CD4-positive, alpha-beta T cell treated with Interleukin-6 at 100 ng/mL for 8 hours (primary cell): Measurements from ENCODE around the gene TANGO6.

ENCODE experiments used
- DNase-seq: peaks from one replicate; pipeline ENCODE4 v3.0.0-alpha.2; 2020; ENCODE audit warnings: mixed read lengths, low spot score

The TANGO6 gene

DNA sequence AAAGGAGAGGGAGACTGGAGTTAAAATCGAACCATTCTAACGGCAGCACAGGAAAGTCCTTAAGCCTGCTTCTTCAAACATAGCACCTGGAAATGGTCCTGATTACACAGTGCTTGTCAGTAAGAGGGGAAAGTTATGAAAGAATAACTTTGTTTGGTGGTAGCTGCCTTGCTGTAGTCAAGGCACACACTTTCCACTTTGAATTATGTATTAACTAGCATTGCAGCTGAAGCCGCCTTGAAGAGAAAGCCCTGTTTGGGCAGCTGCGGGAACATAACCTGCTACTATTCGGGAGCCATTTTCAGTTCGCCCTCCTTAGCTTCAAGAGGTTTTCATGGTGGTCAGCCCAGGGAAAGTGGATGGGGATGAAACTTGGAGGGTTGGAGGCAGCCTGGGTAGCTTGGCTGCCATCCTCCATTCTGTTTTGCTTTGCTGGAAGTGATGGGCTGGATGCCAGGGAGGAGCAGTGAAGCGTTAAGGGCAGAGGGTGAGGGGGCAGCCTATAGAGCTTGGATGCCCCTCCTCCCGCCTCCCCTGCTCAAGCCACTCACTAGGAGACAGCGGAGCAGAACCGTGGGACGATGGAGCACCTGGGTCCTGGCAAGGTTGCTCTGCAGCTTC is 256.9 kb downstream of the TANGO6 start:
- DNase-seq = no peak

DNA sequence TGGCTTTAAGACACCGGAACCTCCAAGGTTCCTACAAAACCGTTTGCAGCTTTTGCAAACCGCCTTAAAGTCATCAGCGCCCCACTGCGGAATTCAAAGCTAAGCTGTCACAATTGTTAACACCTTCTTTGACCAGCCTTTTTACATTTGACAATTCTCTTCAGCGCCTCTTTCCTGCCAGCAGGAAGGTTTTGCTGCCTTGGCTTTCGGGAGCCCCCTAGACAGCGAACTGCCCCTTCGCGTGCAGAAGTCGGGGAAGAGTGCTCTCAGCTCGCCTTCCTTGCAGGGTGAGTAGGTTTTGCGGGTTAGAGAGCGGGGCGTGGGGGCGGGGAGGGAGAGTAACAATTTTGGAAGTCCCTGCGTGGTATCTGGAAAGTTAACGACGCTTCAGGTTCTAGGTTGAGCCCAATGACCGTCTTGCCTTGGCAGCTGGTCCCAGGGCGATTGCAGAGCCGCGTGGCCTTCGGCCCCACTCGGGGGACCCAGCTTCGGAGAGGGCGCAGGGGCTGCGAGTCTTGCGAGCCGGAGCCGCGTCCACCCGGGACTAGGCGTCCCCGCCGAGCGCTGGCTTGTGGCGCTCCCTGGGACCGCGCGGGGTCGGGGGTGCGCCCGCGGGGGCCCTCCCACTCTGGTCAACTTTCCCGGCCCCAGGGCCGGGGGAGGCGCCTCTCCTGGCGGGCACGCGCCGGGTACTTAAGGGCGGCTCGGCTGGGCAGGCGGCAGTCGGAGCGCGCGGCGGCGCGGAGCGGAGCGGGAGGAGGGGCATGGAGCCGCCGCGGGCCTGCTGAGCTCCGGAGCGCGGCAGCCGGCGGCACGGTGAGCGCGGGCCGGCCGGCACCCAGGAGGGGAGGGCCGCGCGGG is 262.4 kb downstream of the TANGO6 start, which contains the start of gene HAS3:
TSS of gene HAS3 (plus strand) at position 153 of the 861 bp plus-strand sequence. CDS start 3,743 bp downstream, outside the sequence.
- DNase-seq = no peak

DNA sequence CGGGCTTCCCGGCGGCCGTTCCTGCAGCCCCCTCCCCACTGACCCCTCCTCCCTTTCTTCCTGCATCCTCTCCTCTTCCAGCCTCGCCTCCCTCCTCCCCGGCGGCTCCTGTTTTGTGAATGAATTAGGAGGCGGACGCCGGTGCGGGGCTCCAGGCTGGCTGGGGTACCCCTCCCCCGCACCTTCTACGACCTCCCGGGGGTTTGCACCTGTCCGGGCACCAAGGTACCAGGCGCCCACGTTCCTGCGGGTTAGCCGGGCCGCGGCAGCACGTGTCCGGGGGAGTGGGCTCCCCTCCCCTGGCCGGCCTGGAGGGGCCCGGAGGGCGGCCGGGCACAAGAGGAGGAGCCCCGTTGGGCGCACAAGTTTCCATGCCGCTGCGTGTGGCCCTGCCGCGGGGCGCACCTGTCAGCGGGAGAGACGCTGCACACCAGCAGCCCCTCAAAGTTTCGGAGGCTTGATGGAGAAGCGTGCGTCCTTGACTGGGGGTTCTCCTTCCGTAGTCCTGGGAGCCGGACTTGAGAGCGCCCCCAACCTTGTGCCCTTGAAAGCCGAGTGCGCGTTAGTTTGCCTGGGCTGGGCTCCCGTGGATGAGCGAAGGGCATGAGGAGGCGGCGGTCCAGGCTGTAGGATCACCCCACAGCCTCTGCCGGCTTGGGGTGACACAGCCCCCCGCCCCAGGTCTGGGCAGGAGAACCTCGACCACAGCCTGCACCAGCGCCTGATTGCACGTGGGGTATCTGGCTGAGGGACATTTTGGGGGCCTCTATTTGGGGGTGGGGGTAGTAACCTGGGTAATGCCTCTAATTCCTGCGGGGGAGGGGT is 263.4 kb downstream of the TANGO6 start:
- DNase-seq = no peak

DNA sequence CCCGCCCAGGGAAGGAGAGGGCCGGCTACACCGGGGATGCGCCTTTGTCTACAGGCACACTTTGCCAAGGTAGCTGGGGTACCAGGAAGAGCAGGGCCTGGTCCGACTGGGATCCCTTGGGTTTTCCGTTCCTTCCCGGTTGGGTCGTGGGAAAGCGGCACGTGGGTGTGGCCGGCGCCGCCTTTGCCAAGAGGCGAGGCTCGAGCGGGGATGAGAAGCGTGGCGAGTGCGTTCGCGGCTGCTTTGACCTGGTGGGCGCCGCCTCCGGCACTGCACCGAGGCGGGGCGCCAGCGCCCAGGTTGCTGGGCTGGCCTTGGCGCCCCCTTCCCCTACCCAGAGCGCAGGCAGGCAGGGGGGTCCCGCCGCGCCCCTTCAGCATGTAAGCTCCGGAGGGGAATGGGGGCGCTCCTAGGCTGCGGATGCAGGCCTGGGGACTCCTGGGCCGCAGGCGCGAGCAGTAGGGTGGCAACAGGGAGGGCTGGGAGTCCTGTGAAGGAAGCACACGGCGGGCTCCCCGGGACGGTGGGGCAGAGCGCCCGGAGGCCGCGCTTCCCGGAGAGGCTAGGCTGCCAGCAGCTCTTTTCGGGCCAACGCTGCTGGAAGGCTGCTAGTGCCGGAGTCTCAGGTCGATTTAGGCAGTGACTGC is 264.1 kb downstream of the TANGO6 start:
- DNase-seq = no peak

DNA sequence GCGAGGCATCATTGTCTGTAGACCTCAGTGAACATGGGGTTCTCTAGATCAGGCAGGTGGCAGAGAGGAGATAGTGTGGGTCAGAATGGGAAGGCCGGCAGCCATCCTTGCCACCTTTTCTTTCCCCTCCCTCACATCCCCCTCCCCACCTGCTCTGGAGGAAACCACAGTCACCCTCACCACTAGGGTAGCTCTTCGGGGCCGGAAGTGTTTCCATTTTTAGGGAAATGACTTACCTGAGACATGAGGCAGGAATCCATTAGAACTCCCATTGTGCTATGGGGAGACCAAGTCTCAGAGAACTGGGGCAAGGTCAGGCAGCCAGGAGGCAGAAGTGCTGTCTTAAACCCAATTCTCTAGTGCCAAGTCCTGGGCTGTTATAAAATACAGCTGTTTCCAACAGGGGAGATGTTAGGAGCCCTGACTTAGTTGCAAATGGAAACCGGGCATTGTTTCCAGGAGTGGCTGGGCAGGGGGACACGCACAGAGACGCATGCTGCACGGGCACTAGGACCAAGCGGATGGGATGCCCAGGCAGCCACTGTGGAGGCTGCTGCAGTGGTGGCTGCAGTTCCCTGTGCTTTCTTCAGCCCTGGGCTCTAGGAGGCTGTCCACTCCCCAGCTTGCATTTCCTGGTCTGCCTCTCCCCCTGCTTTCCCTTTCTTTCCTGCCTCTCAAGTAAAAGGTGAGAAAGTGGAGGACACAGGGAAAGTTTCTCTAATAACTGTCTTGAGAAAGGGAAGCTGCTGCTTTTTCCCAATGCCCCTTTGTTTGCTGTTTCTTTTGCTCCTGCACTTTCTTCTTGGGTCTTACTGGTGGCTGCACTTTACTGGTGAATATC is 265.0 kb downstream of the TANGO6 start:
- no peak for DNase-seq

DNA sequence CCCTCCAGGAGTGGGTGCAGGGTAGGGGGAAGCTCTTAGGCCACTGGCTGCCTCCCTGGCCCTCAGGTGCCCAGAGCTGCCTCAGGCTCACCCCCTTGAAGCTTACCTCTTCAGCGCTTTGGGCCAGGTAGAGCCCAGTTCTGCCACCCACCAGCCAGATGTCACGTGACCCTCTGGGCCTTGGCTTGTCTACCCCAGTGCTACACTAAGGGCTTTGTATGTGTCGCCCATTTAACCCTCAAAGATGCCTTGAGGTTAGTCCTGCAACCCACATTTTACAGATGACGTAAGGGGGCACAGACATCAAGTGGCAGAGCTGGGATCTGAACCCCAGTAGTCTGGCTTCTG is 265.5 kb downstream of the TANGO6 start:
- DNase-seq = no peak

DNA sequence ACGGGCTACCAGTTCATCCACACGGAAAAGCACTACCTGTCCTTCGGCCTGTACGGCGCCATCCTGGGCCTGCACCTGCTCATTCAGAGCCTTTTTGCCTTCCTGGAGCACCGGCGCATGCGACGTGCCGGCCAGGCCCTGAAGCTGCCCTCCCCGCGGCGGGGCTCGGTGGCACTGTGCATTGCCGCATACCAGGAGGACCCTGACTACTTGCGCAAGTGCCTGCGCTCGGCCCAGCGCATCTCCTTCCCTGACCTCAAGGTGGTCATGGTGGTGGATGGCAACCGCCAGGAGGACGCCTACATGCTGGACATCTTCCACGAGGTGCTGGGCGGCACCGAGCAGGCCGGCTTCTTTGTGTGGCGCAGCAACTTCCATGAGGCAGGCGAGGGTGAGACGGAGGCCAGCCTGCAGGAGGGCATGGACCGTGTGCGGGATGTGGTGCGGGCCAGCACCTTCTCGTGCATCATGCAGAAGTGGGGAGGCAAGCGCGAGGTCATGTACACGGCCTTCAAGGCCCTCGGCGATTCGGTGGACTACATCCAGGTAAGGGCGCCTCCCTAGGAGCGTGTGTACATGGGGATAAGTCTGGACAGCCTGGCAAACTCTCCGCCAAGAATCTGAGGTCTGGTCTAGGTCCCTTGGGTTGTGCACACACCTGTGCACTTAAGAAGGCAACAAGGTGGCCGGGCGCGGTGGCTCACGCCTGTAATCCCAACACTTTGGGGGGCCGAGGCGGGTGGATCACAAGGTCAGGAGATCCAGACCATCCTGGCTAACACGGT is 266.3 kb downstream of the TANGO6 start:
- no peak for DNase-seq

DNA sequence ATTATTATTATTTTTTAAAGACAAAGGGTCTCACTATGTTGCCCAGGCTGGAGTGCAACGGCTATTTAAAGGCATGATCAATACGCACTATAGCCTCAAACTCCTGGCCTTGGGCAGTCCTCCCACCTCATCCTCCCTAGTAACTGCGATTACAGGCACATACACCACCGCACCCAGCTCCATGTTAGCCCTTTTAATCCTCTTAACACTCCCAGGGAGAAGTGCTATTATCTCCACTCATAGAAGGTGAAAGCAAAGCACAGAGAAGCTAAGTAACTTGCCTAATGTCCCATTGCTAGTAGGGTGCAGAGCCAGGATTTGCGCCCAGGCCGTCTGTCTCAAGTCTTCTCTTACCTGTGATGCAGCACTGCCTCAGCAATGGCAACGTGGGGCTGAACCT is 267.1 kb downstream of the TANGO6 start:
- no peak for DNase-seq

DNA sequence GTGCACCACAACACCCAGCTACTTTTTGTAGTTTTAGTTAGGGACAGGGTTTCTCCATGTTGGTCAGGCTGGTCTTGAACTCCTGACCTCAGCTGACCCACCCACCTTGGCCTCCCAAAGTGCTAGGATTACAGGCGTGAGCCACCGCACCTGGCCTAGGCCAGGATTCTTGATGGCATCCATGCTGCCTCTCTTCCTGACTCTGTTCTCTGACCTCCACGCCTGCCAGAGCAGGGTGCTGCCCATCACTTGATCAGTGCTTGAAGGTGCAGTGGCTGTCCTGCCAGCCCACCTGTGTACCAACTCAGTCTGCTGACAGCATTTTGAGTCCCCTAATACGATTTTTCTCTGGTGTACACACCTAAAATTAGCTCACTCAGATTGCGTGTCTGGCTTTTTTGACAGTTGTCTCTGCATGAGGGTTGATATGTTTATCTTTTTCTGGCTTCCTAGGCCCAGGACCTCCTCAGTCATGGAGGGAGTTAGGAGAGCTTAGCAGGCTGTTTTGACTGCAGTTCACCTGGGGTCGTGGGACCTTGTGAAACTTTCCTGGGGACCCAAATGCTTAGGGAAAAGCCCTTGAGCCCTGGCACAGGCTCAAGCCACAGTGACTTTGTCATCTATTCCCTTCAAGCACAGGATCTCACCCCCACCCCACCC is 268.0 kb downstream of the TANGO6 start:
- DNase-seq = no peak

DNA sequence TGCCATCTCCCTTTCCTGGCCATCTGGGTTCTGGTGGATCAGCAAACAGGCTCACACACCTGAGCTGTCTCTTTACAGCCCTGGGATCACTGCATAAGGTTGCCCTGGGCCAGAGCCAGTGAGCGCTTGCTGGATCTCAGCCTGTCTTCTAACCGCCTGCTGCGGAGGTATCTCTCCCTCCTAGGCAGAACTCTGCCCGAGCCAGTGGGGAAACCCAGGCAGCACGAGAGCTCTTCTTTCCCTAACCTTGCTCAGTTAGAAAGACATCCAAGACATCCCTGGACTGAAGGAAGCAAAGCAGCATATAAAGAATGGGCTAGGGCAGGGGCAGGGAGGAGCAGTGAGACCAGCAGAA is 268.5 kb downstream of the TANGO6 start:
- no peak for DNase-seq

DNA sequence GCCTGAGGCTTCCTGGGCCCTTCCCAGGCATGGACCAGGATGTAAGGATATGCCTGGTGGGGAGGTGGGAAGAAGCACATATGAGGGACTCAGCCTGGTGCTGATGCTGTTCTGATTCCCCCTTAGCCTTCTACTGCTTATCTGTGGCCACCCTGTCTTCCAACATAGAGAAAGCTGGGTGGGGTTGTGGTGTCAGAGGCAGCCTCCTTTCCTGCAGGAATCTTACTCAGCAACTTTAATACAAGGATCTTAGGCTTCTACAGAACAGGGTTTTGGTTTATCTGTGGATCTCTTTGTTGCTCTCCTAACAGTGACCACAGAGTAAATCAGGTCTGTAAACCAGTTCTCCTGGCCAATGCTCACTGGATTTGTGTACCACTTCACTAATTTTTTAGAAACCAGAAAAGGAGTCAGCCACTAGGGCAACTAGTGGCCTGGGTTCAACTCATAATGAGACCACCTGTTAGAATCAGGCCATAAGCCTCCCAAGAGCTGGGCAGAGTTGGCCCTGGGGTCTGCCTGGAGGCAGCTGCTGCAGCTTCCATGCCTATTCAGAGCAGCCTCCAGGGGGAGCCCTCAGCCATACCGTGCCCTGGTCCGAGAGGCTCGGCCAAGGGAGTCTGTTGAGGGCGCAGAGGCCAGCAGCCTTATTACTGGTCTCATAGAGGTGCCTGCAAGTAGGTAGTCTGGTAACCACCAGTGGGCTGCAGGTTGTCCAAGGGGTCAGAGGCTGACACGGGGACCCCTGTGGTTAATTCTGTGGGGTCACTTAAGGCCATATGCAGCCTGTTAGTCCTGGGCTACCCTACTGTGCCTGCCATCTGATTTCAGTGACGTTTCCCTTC is 269.2 kb downstream of the TANGO6 start:
- peak; percentile 17 for DNase-seq

DNA sequence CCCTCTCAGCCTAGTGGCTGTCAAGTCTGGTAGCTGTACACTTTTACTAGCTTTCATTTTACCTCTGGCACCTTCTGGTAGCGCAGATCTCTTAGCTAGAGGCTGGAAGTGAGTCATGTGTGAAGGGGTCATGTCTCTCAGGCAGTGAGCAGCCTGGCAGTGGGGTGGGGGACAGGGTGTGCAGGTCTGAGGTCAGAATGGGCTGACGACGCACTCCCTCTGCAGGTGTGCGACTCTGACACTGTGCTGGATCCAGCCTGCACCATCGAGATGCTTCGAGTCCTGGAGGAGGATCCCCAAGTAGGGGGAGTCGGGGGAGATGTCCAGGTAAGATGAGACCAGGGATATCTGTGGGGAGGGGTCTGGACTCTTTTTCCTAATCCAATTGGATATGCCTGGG is 269.9 kb downstream of the TANGO6 start:
- DNase-seq = no peak

DNA sequence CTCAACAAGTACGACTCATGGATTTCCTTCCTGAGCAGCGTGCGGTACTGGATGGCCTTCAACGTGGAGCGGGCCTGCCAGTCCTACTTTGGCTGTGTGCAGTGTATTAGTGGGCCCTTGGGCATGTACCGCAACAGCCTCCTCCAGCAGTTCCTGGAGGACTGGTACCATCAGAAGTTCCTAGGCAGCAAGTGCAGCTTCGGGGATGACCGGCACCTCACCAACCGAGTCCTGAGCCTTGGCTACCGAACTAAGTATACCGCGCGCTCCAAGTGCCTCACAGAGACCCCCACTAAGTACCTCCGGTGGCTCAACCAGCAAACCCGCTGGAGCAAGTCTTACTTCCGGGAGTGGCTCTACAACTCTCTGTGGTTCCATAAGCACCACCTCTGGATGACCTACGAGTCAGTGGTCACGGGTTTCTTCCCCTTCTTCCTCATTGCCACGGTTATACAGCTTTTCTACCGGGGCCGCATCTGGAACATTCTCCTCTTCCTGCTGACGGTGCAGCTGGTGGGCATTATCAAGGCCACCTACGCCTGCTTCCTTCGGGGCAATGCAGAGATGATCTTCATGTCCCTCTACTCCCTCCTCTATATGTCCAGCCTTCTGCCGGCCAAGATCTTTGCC is 271.1 kb downstream of the TANGO6 start:
- DNase-seq = no peak

DNA sequence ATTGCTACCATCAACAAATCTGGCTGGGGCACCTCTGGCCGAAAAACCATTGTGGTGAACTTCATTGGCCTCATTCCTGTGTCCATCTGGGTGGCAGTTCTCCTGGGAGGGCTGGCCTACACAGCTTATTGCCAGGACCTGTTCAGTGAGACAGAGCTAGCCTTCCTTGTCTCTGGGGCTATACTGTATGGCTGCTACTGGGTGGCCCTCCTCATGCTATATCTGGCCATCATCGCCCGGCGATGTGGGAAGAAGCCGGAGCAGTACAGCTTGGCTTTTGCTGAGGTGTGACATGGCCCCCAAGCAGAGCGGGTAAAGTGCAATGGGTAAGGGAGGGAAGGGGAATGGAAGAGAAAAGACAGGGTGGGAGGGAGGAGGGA is 271.6 kb downstream of the TANGO6 start:
- no peak for DNase-seq

DNA sequence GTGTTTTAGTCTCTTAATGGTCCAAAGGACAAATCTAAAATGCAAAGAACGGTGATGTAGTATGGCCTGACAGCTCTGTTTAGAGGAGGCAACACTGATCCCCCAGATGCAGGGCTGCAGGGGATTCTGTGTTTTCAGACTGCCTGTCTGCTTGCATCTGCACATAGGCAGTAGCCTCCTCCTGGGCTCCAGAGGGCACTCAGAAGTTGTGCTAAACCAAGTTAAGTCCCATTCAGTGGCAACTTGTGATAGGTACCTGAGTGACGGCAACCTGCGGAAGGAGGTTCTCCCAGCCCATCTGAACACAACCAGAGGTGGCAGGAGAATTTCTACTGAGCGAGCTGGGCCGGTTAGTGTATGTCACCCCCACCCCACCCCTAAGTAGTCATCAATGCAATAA is 272.0 kb downstream of the TANGO6 start:
- DNase-seq = no peak

DNA sequence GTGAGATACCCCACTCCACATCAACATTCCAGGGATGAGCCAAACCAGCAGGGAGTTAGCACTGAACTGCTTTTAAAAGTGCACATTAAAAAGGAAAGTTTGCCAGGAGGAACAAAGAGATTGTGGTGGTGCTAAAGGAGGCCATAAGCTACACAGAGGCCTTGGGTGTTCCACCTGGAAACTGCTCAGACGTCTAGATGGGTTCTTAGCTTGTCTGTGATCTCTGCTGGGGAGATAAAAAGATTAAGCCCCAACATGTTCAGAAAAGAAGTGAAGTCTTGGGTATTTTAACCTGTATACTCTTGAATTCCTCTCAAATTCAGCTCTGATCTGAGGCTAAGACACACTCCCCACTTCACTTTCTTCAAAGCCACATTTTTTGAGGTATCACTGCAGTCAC is 272.5 kb downstream of the TANGO6 start:
- no peak for DNase-seq

DNA sequence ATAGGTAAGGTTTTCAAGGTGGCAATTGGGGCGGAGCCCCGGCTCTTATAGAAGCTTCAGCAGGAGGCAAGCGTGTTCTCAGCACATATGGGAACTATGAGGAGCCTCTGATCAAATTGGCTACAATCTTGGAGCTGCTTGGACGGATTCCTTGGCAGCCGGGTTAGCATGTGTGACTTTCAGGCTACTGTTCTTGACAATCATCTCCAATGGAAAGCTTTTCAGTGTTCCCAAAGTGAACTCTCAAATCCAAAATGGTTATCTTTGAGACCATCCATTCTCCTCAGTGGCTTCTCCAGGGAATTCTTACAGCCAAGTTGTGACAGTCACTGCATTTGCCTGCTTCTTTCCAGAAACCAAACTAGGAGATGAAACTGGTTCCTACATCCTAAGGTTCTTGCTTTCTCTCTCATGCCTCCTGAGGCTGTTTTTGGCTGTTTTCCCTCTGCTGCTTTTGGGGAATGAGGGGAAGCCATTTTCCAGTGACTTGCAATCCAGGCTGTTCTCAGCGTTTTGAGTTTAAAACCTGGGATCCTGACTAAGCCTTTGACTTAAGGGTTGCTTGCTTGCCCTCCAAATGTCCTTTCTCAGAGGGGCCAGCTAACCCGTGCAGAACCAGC is 273.0 kb downstream of the TANGO6 start:
- DNase-seq = no peak

DNA sequence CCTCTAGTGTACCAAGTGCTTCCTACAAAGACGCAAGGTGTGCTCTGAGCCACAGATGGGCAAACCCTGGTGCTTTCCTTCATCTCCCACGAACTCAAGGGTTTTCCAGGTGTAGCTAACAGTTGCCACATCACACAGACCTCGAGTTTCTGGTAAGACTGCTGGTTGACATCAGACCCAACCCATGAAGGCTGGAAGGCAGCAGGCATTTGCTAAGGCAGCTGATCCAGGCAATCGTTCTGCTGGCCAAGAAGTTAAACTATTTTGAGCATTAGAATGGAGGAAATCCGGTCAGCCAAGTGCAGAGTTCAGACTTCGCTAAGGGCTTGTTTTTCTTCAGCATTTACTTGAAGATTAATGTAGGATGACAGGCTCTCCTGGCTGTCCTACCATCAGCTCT is 273.6 kb downstream of the TANGO6 start:
- no peak for DNase-seq
